Neural cell (in vitro differentiated cells): Measurements from ENCODE around the gene ZNF608.

ENCODE experiments used
- CTCF ChIP-seq: fragments of 450-650 bp; IDR thresholded peaks from 2 replicates; pipeline ENCODE4 v1.5.1; 2014; ENCODE audit warnings: antibody characterized with exemption, mild to moderate bottlenecking, moderate library complexity; ENCODE audit not compliant: poor library complexity, severe bottlenecking
- EP300 ChIP-seq: fragments of 450-650 bp; conservative IDR thresholded peaks from 2 replicates; pipeline ENCODE4 v1.6.1; 2014; ENCODE audit warnings: antibody characterized with exemption, mild to moderate bottlenecking, moderate library complexity; ENCODE audit not compliant: poor library complexity, severe bottlenecking
- EZH2 ChIP-seq: fragments of 200-600, 300-800 bp; shearing (Covaris generic), sonication (generic); IDR thresholded peaks from 2 replicates; pipeline ENCODE4 v1.6.1; 2014; ENCODE audit warnings: antibody characterized with exemption, low read length, borderline replicate concordance, mild to moderate bottlenecking; ENCODE audit not compliant: insufficient read depth, poor library complexity, severe bottlenecking
- MXI1 ChIP-seq: fragments of 450-650 bp; conservative IDR thresholded peaks from 2 replicates; pipeline ENCODE4 v1.6.1; 2014; ENCODE audit warnings: antibody characterized with exemption, mild to moderate bottlenecking; ENCODE audit not compliant: poor library complexity, severe bottlenecking
- POLR2AphosphoS5 ChIP-seq: IDR thresholded peaks from 2 replicates; pipeline ENCODE4 v1.6.1; 2012
- RAD21 ChIP-seq: fragments of 450-650 bp; conservative IDR thresholded peaks from 2 replicates; pipeline ENCODE4 v1.6.1; 2014; ENCODE audit warnings: antibody characterized with exemption, mild to moderate bottlenecking, moderate library complexity
- REST ChIP-seq: IDR thresholded peaks from 2 replicates; pipeline ENCODE4 v1.6.1; 2012; ENCODE audit warnings: borderline replicate concordance
- SMC3 ChIP-seq: fragments of 450-650 bp; conservative IDR thresholded peaks from 2 replicates; pipeline ENCODE4 v1.6.1; 2014; ENCODE audit warnings: antibody characterized with exemption, mild to moderate bottlenecking, moderate library complexity; ENCODE audit not compliant: poor library complexity
- TAF1 ChIP-seq: IDR thresholded peaks from 2 replicates; pipeline ENCODE4 v1.6.1; 2012; ENCODE audit warnings: low read depth

- TF ChIP-seq REST = no peak
- TF ChIP-seq MXI1 = no peak
- TF ChIP-seq CTCF = no peak
- TF ChIP-seq SMC3 = no peak
- TF ChIP-seq RAD21 = no peak
- TF ChIP-seq POLR2AphosphoS5 = no peak
- TF ChIP-seq EZH2 = no peak
- TF ChIP-seq EP300 = no peak
- no peak for TF ChIP-seq TAF1
These were observed 26.2 kb upstream of the ZNF608 start for GRCh38 chr5:124772457-124773200.
